ENCODE measurements around the gene PITX2.

DNA sequence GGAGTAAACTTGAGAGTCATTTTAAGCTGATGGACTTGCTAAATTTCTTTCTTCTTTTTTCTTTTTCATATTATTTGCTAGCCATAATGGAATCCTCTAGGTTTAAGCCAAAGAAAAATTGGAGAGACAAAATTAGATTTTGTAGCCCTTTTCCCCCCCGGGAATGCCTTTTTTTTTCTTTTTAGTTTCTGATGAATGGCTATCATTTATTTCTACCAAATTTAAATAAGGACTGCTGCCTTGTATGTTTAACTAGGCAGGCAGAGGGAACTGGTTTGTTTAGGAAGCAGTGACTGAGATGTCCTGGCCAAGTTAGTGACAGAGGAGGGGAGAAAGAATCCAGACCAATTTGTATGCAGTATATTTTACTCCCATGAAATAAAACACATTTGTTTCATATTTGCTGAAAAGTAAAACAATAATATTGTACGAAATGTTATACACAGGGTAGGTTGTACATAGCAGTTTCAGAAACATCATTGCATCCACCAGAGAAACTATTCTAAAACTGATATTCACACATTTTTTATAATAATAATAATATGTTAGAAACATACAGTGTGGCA, 5.7 kb downstream of the PITX2 start:
- TF ChIP-seq POLR2A (IDR thresholded peaks at IDR 0.05; ENCODE audit: low read depth, low read length) (no peak), POLR2AphosphoS5 (IDR thresholded peaks at IDR 0.05; ENCODE audit: low read depth, low read length) (no peak)

Measured in GM12892 (cell line).